Fibroblast of lung (primary cell): Measurements from ENCODE around the gene SLX4. TPM values are rescaled to one million over a fixed set of nuclear protein-coding genes. Genes with fewer than 3 reads are reported as not detected.

ENCODE experiments used
- DNase-seq, 2 donors: peaks; one replicate each; pipeline versions ENCODE4 v3.0.0 to v3.0.0-alpha.2; 2010; ENCODE audit warnings: low read depth in 2 of 2
- H2AFZ ChIP-seq: 2 replicates; pipeline ENCODE4 v1.5.1; 2012; ENCODE audit warnings: low read length, control low read depth, inconsistent platforms
- H3K27ac ChIP-seq: 2 replicates; pipeline ENCODE4 v1.5.1; 2011; ENCODE audit warnings: low read length, control low read depth; ENCODE audit not compliant: insufficient read depth
- H3K27me3 ChIP-seq: 2 replicates; pipeline ENCODE4 v1.5.1; 2011; ENCODE audit warnings: mild to moderate bottlenecking, low read length; ENCODE audit not compliant: control insufficient read depth, insufficient read depth
- H3K36me3 ChIP-seq: 2 replicates; pipeline ENCODE4 v1.5.1; 2011; ENCODE audit warnings: low read length; ENCODE audit not compliant: control insufficient read depth, insufficient read depth
- H3K4me1 ChIP-seq: 2 replicates; pipeline ENCODE4 v1.5.1; 2011; ENCODE audit warnings: low read length; ENCODE audit not compliant: control insufficient read depth, insufficient read depth; ENCODE audit errors: extremely low read depth
- H3K4me2 ChIP-seq: 2 replicates; pipeline ENCODE4 v1.5.1; 2011; ENCODE audit warnings: low read length, control low read depth; ENCODE audit not compliant: insufficient read depth; ENCODE audit errors: extremely low read depth
- H3K4me3 ChIP-seq, 4 experiments: fragments of 200-600 bp in 1 of 4; sonication (generic) in 1 of 4; replicated peaks in 1 of 4; 2 replicates each; pipeline ENCODE4 v1.5.1; 2011 to 2016; ENCODE audit warnings: low read length in 4 of 4, low read depth in 3 of 4, mild to moderate bottlenecking in 3 of 4, control low read depth in 2 of 4, inconsistent platforms in 1 of 4, mixed read lengths in 1 of 4; ENCODE audit not compliant: insufficient read depth in 1 of 4; ENCODE audit errors: control extremely low read depth in 1 of 4
- H3K79me2 ChIP-seq: 2 replicates; pipeline ENCODE4 v1.5.1; 2012; ENCODE audit warnings: mild to moderate bottlenecking, low read length, inconsistent platforms; ENCODE audit not compliant: control insufficient read depth, insufficient read depth
- H3K9ac ChIP-seq: 2 replicates; pipeline ENCODE4 v1.5.1; 2011; ENCODE audit warnings: mild to moderate bottlenecking, low read length, control low read depth; ENCODE audit not compliant: insufficient read depth
- H3K9me3 ChIP-seq: 2 replicates; pipeline ENCODE4 v1.5.1; 2012; ENCODE audit warnings: low read depth, low read length; ENCODE audit not compliant: control insufficient read depth, insufficient read depth
- H4K20me1 ChIP-seq: 2 replicates; pipeline ENCODE4 v1.5.1; 2011; ENCODE audit warnings: low read length; ENCODE audit not compliant: control insufficient read depth, insufficient read depth; ENCODE audit errors: extremely low read depth
- EZH2 ChIP-seq: IDR thresholded peaks from 2 replicates; pipeline ENCODE4 v1.5.1; 2012; ENCODE audit warnings: low read length, control low read depth, mild to moderate bottlenecking; ENCODE audit errors: missing control alignments
- polyA plus RNA-seq, 2 donors: library from polyadenylated mRNA; depleted of rRNA in 1 of 2; stranded (reverse) in 1 of 2; unstranded in 1 of 2; fragments of >200 nt; gene quantifications; 2 replicates each; pipeline ENCODE4 v1.2.1, GENCODE V29; 2011 to 2012; ENCODE audit warnings: missing spikeins in 1 of 2
- total RNA-seq: library from RNA; depleted of rRNA; stranded (reverse); fragments of >200 nt; gene quantifications from 2 replicates; pipeline ENCODE4 v1.2.1, GENCODE V29; 2014
- TF ChIP-seq, protein P1 (sequence below), 2 donors: IDR thresholded peaks in 1 of 2; conservative IDR thresholded peaks in 1 of 2; 1 replicate in 1 of 2; 2 replicates in 1 of 2; pipeline ENCODE4 v1.5.1; 2011 to 2012; ENCODE audit warnings: low read length in 2 of 2, control low read depth in 1 of 2, inconsistent platforms in 1 of 2, low read depth in 1 of 2, mild to moderate bottlenecking in 1 of 2

Gene SLX4
- total and polyA plus RNA-seq, 2 donors (not counting 1 experiment from before 2014, with no cell fraction given) = 0.81 to 4.0 TPM

DNA sequence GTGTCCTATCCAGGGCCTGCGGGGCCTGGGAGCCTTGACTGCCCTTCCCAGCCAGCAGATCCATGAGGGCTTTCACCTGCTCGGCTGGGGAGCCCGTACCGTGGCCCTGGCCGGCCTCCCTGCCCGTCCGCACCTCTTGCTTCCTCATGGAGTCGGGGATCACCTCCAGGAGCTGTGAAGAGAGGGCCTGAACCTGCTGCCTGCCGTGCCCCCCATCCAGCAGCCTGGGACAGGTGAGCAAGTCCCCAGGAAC lies 46.6 kb downstream of the SLX4 start:
- H3K9me3 ChIP-seq = no peaks in the 10 kb centered on the region
- no peak overlapping the region for H3K4me3 ChIP-seq
- H3K27me3 ChIP-seq = no peaks in the 10 kb centered on the region
- no peak overlapping the region for H2AFZ ChIP-seq
- H3K79me2 ChIP-seq = no peaks in the 10 kb centered on the region
- no peaks in the 10 kb centered on the region for H3K4me1 ChIP-seq
- TF ChIP-seq, protein P1, sequence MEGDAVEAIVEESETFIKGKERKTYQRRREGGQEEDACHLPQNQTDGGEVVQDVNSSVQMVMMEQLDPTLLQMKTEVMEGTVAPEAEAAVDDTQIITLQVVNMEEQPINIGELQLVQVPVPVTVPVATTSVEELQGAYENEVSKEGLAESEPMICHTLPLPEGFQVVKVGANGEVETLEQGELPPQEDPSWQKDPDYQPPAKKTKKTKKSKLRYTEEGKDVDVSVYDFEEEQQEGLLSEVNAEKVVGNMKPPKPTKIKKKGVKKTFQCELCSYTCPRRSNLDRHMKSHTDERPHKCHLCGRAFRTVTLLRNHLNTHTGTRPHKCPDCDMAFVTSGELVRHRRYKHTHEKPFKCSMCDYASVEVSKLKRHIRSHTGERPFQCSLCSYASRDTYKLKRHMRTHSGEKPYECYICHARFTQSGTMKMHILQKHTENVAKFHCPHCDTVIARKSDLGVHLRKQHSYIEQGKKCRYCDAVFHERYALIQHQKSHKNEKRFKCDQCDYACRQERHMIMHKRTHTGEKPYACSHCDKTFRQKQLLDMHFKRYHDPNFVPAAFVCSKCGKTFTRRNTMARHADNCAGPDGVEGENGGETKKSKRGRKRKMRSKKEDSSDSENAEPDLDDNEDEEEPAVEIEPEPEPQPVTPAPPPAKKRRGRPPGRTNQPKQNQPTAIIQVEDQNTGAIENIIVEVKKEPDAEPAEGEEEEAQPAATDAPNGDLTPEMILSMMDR (conservative IDR thresholded peaks at IDR 0.05 in 1 of 2, IDR thresholded peaks at IDR 0.05 in 1 of 2; ENCODE audit: low read depth in 1 of 2, low read length in 2 of 2) = no peak
- TF ChIP-seq EZH2 = no peak
- no peak for DNase-seq
- H3K9ac ChIP-seq = no peak overlapping the region
- no peaks in the 10 kb centered on the region for H3K36me3 ChIP-seq
- H4K20me1 ChIP-seq = no peaks in the 10 kb centered on the region
- no peak overlapping the region for H3K27ac ChIP-seq
- no peak overlapping the region for H3K4me2 ChIP-seq

DNA sequence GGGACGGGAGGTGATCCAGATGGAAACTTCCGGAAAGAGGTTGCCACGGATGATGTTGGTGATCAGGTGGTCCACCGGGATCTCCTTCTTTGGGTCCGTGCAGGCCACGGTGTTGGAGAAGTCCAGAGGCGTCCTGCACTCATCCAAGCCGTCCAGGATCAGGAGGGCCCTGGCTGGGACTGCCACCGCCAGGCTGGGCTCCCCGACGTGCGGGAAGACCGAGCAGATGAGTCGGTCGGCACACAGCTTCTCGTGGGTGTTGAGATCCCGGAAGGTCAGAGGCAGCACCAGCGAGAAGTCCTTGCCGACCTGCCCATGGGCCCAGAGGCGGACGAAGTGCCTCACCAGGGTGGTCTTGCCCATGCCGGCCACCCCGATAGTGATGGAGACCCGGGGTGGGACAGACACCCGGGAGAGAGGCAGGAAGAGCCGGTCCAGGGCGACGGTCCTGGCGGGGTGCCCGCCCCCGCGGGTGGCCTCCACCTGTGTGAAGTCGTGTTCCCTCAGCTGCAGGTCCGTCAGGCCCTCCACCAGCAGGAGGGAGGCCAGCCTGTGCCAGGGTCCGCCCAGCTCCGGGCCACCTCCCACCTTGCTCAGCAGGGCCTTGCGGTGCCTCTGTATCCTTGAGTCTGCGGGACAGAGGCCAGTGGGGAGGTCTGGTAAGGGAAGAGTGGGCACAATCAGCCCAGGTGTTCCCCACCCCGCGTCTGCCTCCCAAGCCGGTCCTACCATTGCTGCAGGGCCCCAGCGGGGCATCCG lies 47.1 kb downstream of the SLX4 start:
- Histone ChIP-seq H3K9me3 (no peaks in the 10 kb centered on the region), H3K79me2 (no peaks in the 10 kb centered on the region), H3K4me3 (no peak overlapping the region), H2AFZ (no peak overlapping the region), H3K4me2 (no peak overlapping the region), H4K20me1 (no peaks in the 10 kb centered on the region), H3K27me3 (no peaks in the 10 kb centered on the region), H3K9ac (no peak overlapping the region), H3K4me1 (no peaks in the 10 kb centered on the region), H3K27ac (no peak overlapping the region), H3K36me3 (no peaks in the 10 kb centered on the region)
- no peak for TF ChIP-seq EZH2
- TF ChIP-seq, protein P1 (conservative IDR thresholded peaks at IDR 0.05 in 1 of 2, IDR thresholded peaks at IDR 0.05 in 1 of 2; ENCODE audit: low read depth in 1 of 2, low read length in 2 of 2) = no peak
- no peak for DNase-seq

DNA sequence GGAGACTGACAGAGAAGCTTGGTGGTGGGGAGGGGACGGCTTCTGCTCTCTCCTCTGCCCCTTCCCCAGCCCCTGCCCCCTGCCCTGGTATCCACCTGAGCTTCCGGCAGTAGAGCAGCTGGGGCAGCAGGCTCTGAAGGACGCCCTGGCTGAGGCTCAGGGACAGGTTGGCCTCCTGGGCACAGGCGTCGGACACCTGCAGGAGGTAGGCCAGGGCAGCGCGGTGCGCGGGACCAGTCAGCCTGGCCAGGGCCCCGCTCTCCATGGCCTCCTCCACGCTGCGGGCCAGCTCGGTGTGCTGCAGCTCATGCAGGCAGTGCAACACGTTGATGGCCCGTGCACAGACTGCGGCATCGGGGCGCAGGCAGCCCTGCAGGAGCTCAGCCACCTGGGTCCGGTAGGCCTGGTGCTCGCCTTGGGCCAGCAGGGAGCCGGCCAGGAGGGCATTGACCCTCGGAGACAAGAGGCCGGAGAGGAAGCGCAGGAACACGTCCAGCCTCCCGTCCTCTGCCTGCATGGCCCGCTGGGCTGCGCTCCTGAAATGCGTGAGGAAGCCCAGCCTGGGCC lies 48.4 kb downstream of the SLX4 start:
- Histone ChIP-seq H3K36me3 (no peaks in the 10 kb centered on the region), H3K9ac (no peak overlapping the region), H3K4me2 (no peak overlapping the region), H3K9me3 (no peaks in the 10 kb centered on the region), H3K4me1 (no peaks in the 10 kb centered on the region), H3K27ac (no peak overlapping the region), H3K4me3 (no peak overlapping the region), H4K20me1 (no peaks in the 10 kb centered on the region), H3K27me3 (no peaks in the 10 kb centered on the region), H2AFZ (no peak overlapping the region), H3K79me2 (no peaks in the 10 kb centered on the region)
- DNase-seq = no peak
- TF ChIP-seq EZH2 = no peak
